ENCODE results near the gene CSNK2A2. TPM values are rescaled to one million over a fixed set of nuclear protein-coding genes. Genes with fewer than 3 reads are reported as not detected.
A peak's percentile ranks its signal among the peaks of the same experiment; 100 is the strongest.

Gene CSNK2A2
- total RNA-seq, 1 experiment from 2014 or later: 15.6 TPM

GRCh38 chr16:58110571-58111301, 87.2 kb downstream of the CSNK2A2 start:
- peak; percentile 88 for DNase-seq (ENCODE audit: low read depth)

DNA sequence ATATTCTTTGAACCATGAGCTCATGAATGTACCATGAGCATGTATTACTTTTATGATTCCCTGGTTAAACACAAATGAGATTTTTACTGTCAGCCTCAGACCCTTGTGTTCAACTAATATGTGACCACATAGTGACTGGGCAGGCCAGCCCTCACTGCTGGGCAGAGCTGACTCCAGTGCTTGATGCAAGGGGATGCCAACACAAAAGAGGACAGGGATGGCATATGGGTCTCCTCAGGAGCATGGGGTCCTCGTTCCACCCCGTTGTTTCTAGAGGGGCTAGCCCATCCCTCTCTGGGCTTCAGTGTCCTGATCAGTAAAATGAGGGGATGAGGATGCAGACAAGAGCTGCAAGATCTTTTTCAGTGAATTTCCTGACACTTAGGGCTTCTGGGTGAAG, 88.0 kb downstream of the CSNK2A2 start:
- DNase-seq (ENCODE audit: low read depth): no peak

DNA sequence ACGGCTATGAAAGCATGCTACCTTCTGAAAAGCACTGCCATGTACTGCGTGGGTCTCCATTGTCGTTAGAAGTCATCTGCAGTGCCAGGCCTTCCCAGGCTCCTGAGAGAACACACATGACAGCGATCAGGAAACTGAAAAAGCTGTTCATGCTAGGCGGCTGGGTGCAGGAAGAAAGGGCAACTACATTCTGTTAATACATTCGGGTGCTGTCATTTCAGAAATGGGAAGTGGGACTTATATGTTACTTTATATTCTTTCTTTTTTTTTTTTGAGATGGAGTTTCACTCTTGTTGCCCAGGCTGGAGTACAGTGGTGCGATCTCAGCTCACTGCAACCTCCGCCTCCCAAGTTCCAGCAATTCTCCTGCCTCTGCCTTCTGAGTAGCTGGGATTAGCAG, 88.6 kb downstream of the CSNK2A2 start:
- no peak for DNase-seq (ENCODE audit: low read depth)

Other genes with a start within 250 kb of the CSNK2A2 start
- not detected in 2 replicates for gene CNGB1, start 227.0 kb downstream of the CSNK2A2 start, total RNA-seq (2014; rRNA removed; shearing (Covaris generic))
- 1.1 and 1.3 TPM in 2 replicates for gene ZNF319, start 197.4 kb downstream of the CSNK2A2 start, total RNA-seq (2014; rRNA removed; shearing (Covaris generic))
- gene USB1, start 196.7 kb downstream of the CSNK2A2 start, total RNA-seq (2014; rRNA removed; shearing (Covaris generic)): 28.6 and 31.0 TPM in 2 replicates
- 2.6 and 7.7 TPM in 2 replicates for gene MMP15, start 172.4 kb downstream of the CSNK2A2 start, total RNA-seq (2014; rRNA removed; shearing (Covaris generic))
- 82.2 and 110 TPM in 2 replicates for gene CFAP20, start 68.7 kb downstream of the CSNK2A2 start, total RNA-seq (2014; rRNA removed; shearing (Covaris generic))
- not detected in 2 replicates for gene PRSS54, start 96.9 kb upstream of the CSNK2A2 start, total RNA-seq (2014; rRNA removed; shearing (Covaris generic))
- gene GINS3, start 194.4 kb upstream of the CSNK2A2 start, total RNA-seq (2014; rRNA removed; shearing (Covaris generic)): 17.3 and 18.4 TPM in 2 replicates

Data from RPMI7951 (cell line).